K562 (cell line): ENCODE data around the gene CENPE. TPM values are rescaled to one million over a fixed set of nuclear protein-coding genes. Genes with fewer than 3 reads are reported as not detected.

Experiments
- ARID1B ChIP-seq: fragments of 450-650 bp; IDR thresholded peaks from 2 replicates; pipeline ENCODE4 v1.6.1; 2016; ENCODE audit warnings: antibody characterized with exemption, mild to moderate bottlenecking, inconsistent platforms
- ARNT ChIP-seq, 2 experiments: fragments of 450-650 bp; IDR thresholded peaks; 2 replicates each; pipeline ENCODE4 v1.6.1; 2016; ENCODE audit warnings: mild to moderate bottlenecking in 1 of 2
- CCNT2 ChIP-seq: IDR thresholded peaks from 2 replicates; pipeline ENCODE4 v1.6.1; 2011; ENCODE audit warnings: borderline replicate concordance, low read depth, mild to moderate bottlenecking, moderate library complexity, mixed read lengths, low read length; ENCODE audit not compliant: insufficient read length; ENCODE audit errors: extremely low read depth
- DACH1 ChIP-seq: fragments of 450-650 bp; IDR thresholded peaks from 2 replicates; pipeline ENCODE4 v1.6.1; 2018; ENCODE audit not compliant: partially characterized antibody
- EGR1 ChIP-seq: fragments of 450-650 bp; conservative IDR thresholded peaks from 2 replicates; pipeline ENCODE4 v1.6.1; 2017; ENCODE audit warnings: mild to moderate bottlenecking
- MYBL2 ChIP-seq, 2 experiments: fragments of 450-650 bp in 1 of 2; sonication (generic) in 1 of 2; formaldehyde crosslinking in 1 of 2; IDR thresholded peaks; 2 replicates each; pipeline versions ENCODE4 v1.6.1 to v1.8.1; 2017 to 2022; ENCODE audit warnings: borderline replicate concordance in 1 of 2, inconsistent platforms in 1 of 2, low read depth in 1 of 2, mild to moderate bottlenecking in 1 of 2, missing genetic modification reagents in 1 of 2, moderate library complexity in 1 of 2
- RAD21 ChIP-seq, 2 experiments: fragments of 250-450 bp in 1 of 2; fragments of 450-650 bp in 1 of 2; sonication (Bioruptor Pico) in 1 of 2; formaldehyde crosslinking in 1 of 2; IDR thresholded peaks in 1 of 2; conservative IDR thresholded peaks in 1 of 2; 2 replicates each; pipeline versions ENCODE4 v1.4.0 to v1.8.0; 2020 to 2022; ENCODE audit warnings: mild to moderate bottlenecking in 2 of 2, moderate library complexity in 1 of 2
- RB1 ChIP-seq: fragments of 450-650 bp; IDR thresholded peaks from 2 replicates; pipeline ENCODE4 v1.6.1; 2017; ENCODE audit warnings: low read depth, mild to moderate bottlenecking
- RBBP5 ChIP-seq: fragments of 200-600 bp; sonication (generic); IDR thresholded peaks from 2 replicates; pipeline ENCODE4 v1.6.1; 2012; ENCODE audit warnings: borderline replicate concordance, mild to moderate bottlenecking, low read length, control low read depth, inconsistent platforms; ENCODE audit not compliant: insufficient read depth, poor library complexity, severe bottlenecking
- SIN3B ChIP-seq: fragments of 450-650 bp; IDR thresholded peaks from 2 replicates; pipeline ENCODE4 v1.6.1; 2017; ENCODE audit warnings: low read depth, mild to moderate bottlenecking, moderate library complexity
- SP1 ChIP-seq: sonication (generic); formaldehyde crosslinking; IDR thresholded peaks from 2 replicates; pipeline ENCODE4 v1.8.1; 2022; ENCODE audit warnings: mild to moderate bottlenecking, missing genetic modification reagents
- TBP ChIP-seq: optimal IDR thresholded peaks from 2 replicates; pipeline ENCODE3; 2011; ENCODE audit warnings: low read depth, low read length, improper control_type of control experiment
- TEAD2 ChIP-seq: fragments of 450-650 bp; IDR thresholded peaks from 2 replicates; pipeline ENCODE4 v1.6.1; 2016; ENCODE audit warnings: missing genetic modification characterization, control low read depth, missing compliant biosample characterization
- TGIF2 ChIP-seq: sonication (generic); formaldehyde crosslinking; IDR thresholded peaks from 2 replicates; pipeline ENCODE4 v1.8.1; 2022; ENCODE audit warnings: mild to moderate bottlenecking, missing genetic modification reagents, moderate library complexity
- USF2 ChIP-seq: sonication (generic); formaldehyde crosslinking; IDR thresholded peaks from 2 replicates; pipeline ENCODE4 v1.5.0; 2020; ENCODE audit warnings: missing genetic modification reagents
- ZFPM2 ChIP-seq: fragments of 250-450 bp; sonication (Bioruptor Pico); IDR thresholded peaks from 2 replicates; pipeline ENCODE4 v1.5.1; 2022; ENCODE audit warnings: mild to moderate bottlenecking
- ZNF140 ChIP-seq: fragments of 250-450 bp; sonication (Bioruptor Pico); IDR thresholded peaks from 2 replicates; pipeline ENCODE4 v1.8.0; 2021; ENCODE audit warnings: moderate library complexity, mild to moderate bottlenecking, inconsistent platforms
- polyA plus RNA-seq, 8 experiments: library from polyadenylated mRNA; depleted of rRNA in 4 of 8; stranded (reverse) in 5 of 8; unstranded in 3 of 8; fragments of >200 nt; fragmentation: Nextera tagmentation in 2 of 8; fragmentation: Illumina TruSeq in 1 of 8; extraction: Ambion mirVana in 2 of 8; extraction: Trizol in 1 of 8; gene quantifications; 2 replicates each; pipeline versions ENCODE4 v1.2.1 to v1.2.3, GENCODE V29; 2011 to 2014; ENCODE audit warnings: inconsistent platforms in 1 of 8, missing spikeins in 1 of 8
- total RNA-seq, 7 experiments: library from RNA; depleted of rRNA in 6 of 7; stranded (reverse); fragments of >200 nt in 6 of 7; fragmentation: Illumina TruSeq in 2 of 7; extraction: Trizol in 2 of 7; gene quantifications; 2 replicates each; pipeline versions ENCODE4 v1.2.1 to v1.2.3, GENCODE V29; 2011 to 2021; ENCODE audit warnings: low replicate concordance in 1 of 7
- TF ChIP-seq, protein P1 (sequence below): fragments of 450-650 bp; formaldehyde crosslinking; IDR thresholded peaks from 2 replicates; pipeline ENCODE4 v1.4.0; 2022; ENCODE audit warnings: missing genetic modification characterization
- TF ChIP-seq, protein P2 (sequence below): fragments of 250-450 bp; sonication (Bioruptor Pico); IDR thresholded peaks from 2 replicates; pipeline ENCODE4 v1.8.0; 2022; ENCODE audit warnings: moderate library complexity, mild to moderate bottlenecking, inconsistent platforms
- TF ChIP-seq, protein P3 (sequence below): sonication (generic); formaldehyde crosslinking; IDR thresholded peaks from 2 replicates; pipeline ENCODE4 v1.8.0; 2022; ENCODE audit warnings: mild to moderate bottlenecking, missing genetic modification reagents

Gene CENPE
- total and polyA plus RNA-seq, 9 of the 15 experiments (the other 6 are each of a cell fraction or from before 2014, with no cell fraction given), result 9.9 to 53.2 (median 27.4) TPM

DNA sequence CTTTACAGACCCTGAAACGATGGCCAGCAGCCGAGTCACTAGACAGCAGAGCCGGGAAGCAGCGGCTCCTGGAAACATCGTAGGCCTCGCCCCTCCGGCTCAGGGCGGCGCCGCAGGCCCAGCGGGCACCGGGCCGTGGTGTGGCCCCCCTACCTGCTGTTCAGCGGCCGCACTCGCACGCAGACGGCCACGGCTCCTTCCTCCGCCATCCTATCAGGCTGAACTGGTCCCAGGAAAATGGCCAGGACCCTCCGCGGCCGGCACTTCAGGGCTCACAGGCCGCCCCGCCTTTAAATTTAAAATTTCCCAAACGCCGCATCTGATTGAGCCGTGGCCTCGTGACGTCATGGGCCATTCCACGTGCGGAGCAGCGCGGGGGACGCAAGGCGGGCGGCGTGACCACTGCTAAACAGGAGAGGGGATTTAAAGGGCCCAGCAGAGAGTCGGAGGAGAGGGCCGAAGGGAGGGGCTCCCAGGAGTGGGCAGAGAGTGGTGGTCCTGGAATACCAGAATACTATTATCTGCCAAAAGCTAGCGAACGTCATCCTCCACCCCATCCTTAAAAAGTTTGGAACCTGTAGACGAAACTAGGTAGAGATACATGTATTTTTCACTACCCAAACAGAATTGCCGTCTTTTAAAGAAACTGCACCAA, at the start of gene CENPE (continued):
- TF ChIP-seq ZFPM2 (CRISPR knock-in tag) (no peak), MYBL2 (IDR thresholded peaks at IDR 0.05; ENCODE audit: low read depth) (peak; percentile 97), MYBL2 (CRISPR knock-in tag; IDR thresholded peaks at IDR 0.05; ENCODE audit: borderline replicate concordance) (peak; percentile 84; the same call in 1 of the 2 replicates), TGIF2 (peak; percentile 41; the same call in 1 of the 2 replicates), ARNT (IDR thresholded peaks at IDR 0.05) (peak in 1 of 2 experiments; percentile 30; a peak in 1 of 4 replicates), ZNF140 (CRISPR knock-in tag) (no peak), TBP (peak; percentile 72), RBBP5 (peak; percentile 88), RAD21 (CRISPR knock-in tag; conservative IDR thresholded peaks at IDR 0.05 in 1 of 2, IDR thresholded peaks at IDR 0.05 in 1 of 2) (no peak), TEAD2 (no peak), ARID1B (no peak), CCNT2 (no peak), DACH1 (no peak), SIN3B (peak; percentile 57), USF2 (peak; percentile 45), SP1 (CRISPR knock-in tag) (peak; percentile 85), EGR1 (no peak), RB1 (peak; percentile 67; the same call in 1 of the 2 replicates)
- TF ChIP-seq, protein P1, sequence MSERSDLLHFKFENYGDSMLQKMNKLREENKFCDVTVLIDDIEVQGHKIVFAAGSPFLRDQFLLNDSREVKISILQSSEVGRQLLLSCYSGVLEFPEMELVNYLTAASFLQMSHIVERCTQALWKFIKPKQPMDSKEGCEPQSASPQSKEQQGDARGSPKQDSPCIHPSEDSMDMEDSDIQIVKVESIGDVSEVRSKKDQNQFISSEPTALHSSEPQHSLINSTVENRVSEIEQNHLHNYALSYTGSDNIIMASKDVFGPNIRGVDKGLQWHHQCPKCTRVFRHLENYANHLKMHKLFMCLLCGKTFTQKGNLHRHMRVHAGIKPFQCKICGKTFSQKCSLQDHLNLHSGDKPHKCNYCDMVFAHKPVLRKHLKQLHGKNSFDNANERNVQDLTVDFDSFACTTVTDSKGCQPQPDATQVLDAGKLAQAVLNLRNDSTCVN (CRISPR knock-in tag), result no peak
- TF ChIP-seq, protein P2, sequence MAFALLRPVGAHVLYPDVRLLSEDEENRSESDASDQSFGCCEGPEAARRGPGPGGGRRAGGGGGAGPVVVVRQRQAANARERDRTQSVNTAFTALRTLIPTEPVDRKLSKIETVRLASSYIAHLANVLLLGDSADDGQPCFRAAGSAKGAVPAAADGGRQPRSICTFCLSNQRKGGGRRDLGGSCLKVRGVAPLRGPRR (CRISPR knock-in tag), result no peak
- TF ChIP-seq, protein P3, sequence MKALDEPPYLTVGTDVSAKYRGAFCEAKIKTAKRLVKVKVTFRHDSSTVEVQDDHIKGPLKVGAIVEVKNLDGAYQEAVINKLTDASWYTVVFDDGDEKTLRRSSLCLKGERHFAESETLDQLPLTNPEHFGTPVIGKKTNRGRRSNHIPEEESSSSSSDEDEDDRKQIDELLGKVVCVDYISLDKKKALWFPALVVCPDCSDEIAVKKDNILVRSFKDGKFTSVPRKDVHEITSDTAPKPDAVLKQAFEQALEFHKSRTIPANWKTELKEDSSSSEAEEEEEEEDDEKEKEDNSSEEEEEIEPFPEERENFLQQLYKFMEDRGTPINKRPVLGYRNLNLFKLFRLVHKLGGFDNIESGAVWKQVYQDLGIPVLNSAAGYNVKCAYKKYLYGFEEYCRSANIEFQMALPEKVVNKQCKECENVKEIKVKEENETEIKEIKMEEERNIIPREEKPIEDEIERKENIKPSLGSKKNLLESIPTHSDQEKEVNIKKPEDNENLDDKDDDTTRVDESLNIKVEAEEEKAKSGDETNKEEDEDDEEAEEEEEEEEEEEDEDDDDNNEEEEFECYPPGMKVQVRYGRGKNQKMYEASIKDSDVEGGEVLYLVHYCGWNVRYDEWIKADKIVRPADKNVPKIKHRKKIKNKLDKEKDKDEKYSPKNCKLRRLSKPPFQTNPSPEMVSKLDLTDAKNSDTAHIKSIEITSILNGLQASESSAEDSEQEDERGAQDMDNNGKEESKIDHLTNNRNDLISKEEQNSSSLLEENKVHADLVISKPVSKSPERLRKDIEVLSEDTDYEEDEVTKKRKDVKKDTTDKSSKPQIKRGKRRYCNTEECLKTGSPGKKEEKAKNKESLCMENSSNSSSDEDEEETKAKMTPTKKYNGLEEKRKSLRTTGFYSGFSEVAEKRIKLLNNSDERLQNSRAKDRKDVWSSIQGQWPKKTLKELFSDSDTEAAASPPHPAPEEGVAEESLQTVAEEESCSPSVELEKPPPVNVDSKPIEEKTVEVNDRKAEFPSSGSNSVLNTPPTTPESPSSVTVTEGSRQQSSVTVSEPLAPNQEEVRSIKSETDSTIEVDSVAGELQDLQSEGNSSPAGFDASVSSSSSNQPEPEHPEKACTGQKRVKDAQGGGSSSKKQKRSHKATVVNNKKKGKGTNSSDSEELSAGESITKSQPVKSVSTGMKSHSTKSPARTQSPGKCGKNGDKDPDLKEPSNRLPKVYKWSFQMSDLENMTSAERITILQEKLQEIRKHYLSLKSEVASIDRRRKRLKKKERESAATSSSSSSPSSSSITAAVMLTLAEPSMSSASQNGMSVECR (CRISPR knock-in tag), result peak; percentile 85; the same call in 1 of the 2 replicates
